SJCRH30 (cell line): ENCODE results near the gene PELI3. TPM values are rescaled to one million over a fixed set of nuclear protein-coding genes. Genes with fewer than 3 reads are reported as not detected.
A peak's percentile ranks its signal among the peaks of the same experiment; 100 is the strongest.
"Not testable (repeated sequence)": the region's sequence is repeated elsewhere in the genome, so short reads cannot be mapped to it uniquely, and the experiment has no call there.

Experiments used
- DNase-seq, 2 experiments: peaks; one replicate each; pipeline ENCODE4 v3.0.0-alpha.2; 2015 to 2020
- H3K27ac ChIP-seq: fragments of 250-450 bp; sonication (Bioruptor Pico); 2 replicates; pipeline ENCODE4 v1.5.1; 2020; ENCODE audit warnings: mild to moderate bottlenecking, moderate library complexity
- H3K27me3 ChIP-seq: fragments of 250-450 bp; sonication (Bioruptor Pico); 2 replicates; pipeline ENCODE4 v1.5.1; 2020; ENCODE audit warnings: mild to moderate bottlenecking, moderate library complexity
- H3K36me3 ChIP-seq: fragments of 250-450 bp; sonication (Bioruptor Pico); 2 replicates; pipeline ENCODE4 v1.5.1; 2020; ENCODE audit warnings: mild to moderate bottlenecking, moderate library complexity
- H3K4me1 ChIP-seq: fragments of 250-450 bp; sonication (Bioruptor Pico); 2 replicates; pipeline ENCODE4 v1.5.1; 2020; ENCODE audit warnings: mild to moderate bottlenecking, moderate library complexity
- H3K4me3 ChIP-seq: fragments of 250-450 bp; sonication (Bioruptor Pico); 2 replicates; pipeline ENCODE4 v1.5.1; 2020; ENCODE audit warnings: mild to moderate bottlenecking, moderate library complexity
- H3K9me3 ChIP-seq: fragments of 250-450 bp; sonication (Bioruptor Pico); replicated peaks from 2 replicates; pipeline ENCODE4 v1.5.1; 2020; ENCODE audit warnings: mild to moderate bottlenecking, moderate library complexity
- total RNA-seq: library from RNA; depleted of rRNA; stranded (reverse); fragments of >200 nt; shearing (Covaris generic); gene quantifications from 2 replicates; pipeline ENCODE4 v1.2.3, GENCODE V29; 2014

The PELI3 gene
- total RNA-seq, 1 experiment from 2014 or later, result 6.9 TPM

DNA sequence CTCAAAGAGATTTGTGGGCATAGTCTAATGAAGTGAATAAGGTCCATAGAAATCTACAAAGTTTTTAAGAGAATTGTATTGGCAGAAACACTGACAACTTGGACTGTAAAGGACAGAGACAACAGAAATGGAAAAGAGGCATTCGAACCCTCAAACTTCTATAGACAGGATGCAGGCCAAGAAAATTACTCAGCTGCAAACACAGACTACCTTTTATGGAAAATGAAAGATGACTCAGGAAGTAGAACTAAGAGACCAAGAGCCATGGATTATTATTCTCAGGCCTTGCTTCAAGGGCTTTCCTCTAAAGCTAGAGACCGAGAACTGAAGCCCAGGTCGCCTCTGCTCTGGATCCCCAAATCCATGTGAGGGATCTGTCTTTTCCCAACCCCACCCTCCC is 3.8 kb upstream of the PELI3 start:
- no peaks in the 10 kb centered on the region for H3K9me3 ChIP-seq
- H3K27me3 ChIP-seq, result no peaks in the 10 kb centered on the region
- H3K36me3 ChIP-seq, result no peaks in the 10 kb centered on the region
- peaks cover 6% of the 10 kb centered on the region; the same call in 1 of the 2 replicates for H3K4me1 ChIP-seq
- H3K4me3 ChIP-seq, result no peak overlapping the region
- no peak overlapping the region for H3K27ac ChIP-seq
- no peak for DNase-seq

GRCh38 chr11:66464116-66464515 is 2.6 kb upstream of the PELI3 start:
- not testable (repeated sequence) for H3K27ac ChIP-seq, H3K4me3 ChIP-seq, H3K4me1 ChIP-seq, H3K27me3 ChIP-seq, H3K36me3 ChIP-seq, H3K9me3 ChIP-seq, DNase-seq

GRCh38 chr11:66464916-66465315 is 1.8 kb upstream of the PELI3 start:
- Histone ChIP-seq H3K9me3 (no peaks in the 10 kb centered on the region), H3K27me3 (no peaks in the 10 kb centered on the region), H3K4me3 (no peak overlapping the region), H3K36me3 (no peaks in the 10 kb centered on the region), H3K27ac (no peak overlapping the region), H3K4me1 (peaks cover 6% of the 10 kb centered on the region; the same call in 1 of the 2 replicates)
- no peak for DNase-seq

DNA sequence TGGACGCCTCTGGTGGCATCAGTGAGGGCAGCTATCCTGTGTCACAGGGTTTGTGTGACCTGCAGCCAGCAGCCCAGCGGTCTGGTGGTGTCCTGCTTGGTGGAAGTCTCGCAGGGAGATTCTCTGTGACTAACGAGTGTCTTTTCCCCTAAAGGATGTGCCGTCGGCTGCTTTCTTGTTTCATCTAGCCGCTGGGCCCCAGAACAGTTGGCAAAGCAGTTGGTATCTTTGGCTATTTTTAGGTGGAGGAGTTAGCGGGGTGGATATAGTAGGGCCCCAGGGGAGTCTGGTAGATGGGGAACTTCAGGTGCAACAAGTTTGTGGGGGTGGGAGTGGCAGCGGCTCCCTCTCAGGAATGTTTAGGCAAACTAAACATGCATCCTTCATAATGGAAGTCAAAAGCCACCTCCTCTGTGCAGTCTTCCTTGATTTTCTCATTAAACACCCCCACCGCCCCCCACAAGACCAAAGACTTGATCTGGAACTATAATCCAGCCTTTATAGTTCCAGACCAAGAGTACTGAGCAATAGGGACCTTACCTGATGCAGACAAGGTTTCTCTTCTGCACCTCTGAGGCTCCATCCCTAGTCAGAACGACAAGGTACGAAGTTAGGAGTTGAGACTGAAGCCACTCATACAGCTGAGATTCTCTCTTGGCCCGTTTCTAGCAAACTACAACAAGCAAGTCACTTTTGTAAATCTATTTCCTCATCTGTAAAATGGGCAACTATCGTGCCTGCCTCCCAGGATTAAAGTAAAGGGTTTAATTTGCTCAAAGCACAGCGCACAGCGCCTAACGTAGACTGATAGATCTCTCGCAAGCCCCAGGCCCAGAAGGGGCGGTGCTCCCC is 1.1 kb upstream of the PELI3 start:
- Histone ChIP-seq H3K4me3 (peak overlapping the region; percentile 63), H3K9me3 (no peaks in the 10 kb centered on the region), H3K36me3 (no peaks in the 10 kb centered on the region), H3K4me1 (peaks cover 6% of the 10 kb centered on the region; the same call in 1 of the 2 replicates), H3K27me3 (no peaks in the 10 kb centered on the region), H3K27ac (no peak overlapping the region)
- peak in 1 of 2 experiments; percentile 20 for DNase-seq

DNA sequence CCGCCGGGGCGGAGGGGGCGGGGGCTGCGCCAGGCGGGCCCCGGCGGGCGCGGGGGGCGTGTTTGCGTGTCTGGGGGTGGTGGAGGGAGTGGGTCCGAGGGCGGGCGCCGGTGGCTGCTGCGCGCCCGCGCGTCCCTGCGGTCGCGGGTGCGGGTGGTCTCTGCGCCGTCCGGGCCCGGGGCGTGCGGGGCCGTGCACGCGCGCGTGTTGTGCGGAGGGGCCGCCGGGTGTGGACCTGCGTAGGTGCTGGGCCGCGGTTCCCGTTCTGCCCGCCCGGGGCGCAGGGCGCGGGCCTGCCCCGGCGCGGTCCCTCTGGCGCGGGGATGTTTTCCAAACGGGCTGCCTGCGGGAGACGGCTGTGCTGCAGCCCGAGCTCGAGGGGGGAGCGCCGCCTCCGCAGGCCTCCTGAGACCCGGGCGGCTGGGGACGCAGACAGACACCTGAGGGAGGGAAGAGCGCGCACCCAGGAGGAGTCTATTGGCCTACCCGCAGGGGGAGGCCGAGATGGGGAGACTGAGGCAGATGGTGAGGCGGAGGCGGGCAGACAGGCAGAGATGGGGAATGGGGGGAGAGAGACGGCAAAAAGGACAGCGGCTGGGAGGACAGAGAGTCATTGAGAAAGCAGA is 442 bp downstream of the PELI3 start:
- peaks cover 6% of the 10 kb centered on the region; the same call in 1 of the 2 replicates for H3K4me1 ChIP-seq
- no peaks in the 10 kb centered on the region for H3K36me3 ChIP-seq
- peak overlapping the region; percentile 63 for H3K4me3 ChIP-seq
- no peak overlapping the region for H3K27ac ChIP-seq
- no peaks in the 10 kb centered on the region for H3K9me3 ChIP-seq
- DNase-seq, result peak in 1 of 2 experiments; percentile 32
- no peaks in the 10 kb centered on the region for H3K27me3 ChIP-seq

- peak overlapping the region; percentile 63 for H3K4me3 ChIP-seq
These were observed 1.1 kb downstream of the PELI3 start for GRCh38 chr11:66467756-66468155.

GRCh38 chr11:66468691-66469090 is 2.0 kb downstream of the PELI3 start:
- peaks cover 6% of the 10 kb centered on the region; the same call in 1 of the 2 replicates for H3K4me1 ChIP-seq
- H3K9me3 ChIP-seq, result no peaks in the 10 kb centered on the region
- no peaks in the 10 kb centered on the region for H3K27me3 ChIP-seq
- no peak overlapping the region for H3K4me3 ChIP-seq
- no peaks in the 10 kb centered on the region for H3K36me3 ChIP-seq
- DNase-seq, result no peak
- no peak overlapping the region for H3K27ac ChIP-seq

More at GRCh38 chr11:66467756-66468155, 1.1 kb downstream of the PELI3 start:
- Histone ChIP-seq H3K27ac (no peak overlapping the region), H3K4me1 (peaks cover 6% of the 10 kb centered on the region; the same call in 1 of the 2 replicates), H3K36me3 (no peaks in the 10 kb centered on the region), H3K9me3 (no peaks in the 10 kb centered on the region), H3K27me3 (no peaks in the 10 kb centered on the region)
- no peak for DNase-seq

GRCh38 chr11:66469441-66469840 is 2.7 kb downstream of the PELI3 start:
- Histone ChIP-seq H3K9me3 (no peaks in the 10 kb centered on the region), H3K36me3 (no peaks in the 10 kb centered on the region), H3K4me1 (peaks cover 6% of the 10 kb centered on the region; the same call in 1 of the 2 replicates), H3K27ac (no peak overlapping the region), H3K27me3 (no peaks in the 10 kb centered on the region), H3K4me3 (no peak overlapping the region)
- DNase-seq, result no peak

DNA sequence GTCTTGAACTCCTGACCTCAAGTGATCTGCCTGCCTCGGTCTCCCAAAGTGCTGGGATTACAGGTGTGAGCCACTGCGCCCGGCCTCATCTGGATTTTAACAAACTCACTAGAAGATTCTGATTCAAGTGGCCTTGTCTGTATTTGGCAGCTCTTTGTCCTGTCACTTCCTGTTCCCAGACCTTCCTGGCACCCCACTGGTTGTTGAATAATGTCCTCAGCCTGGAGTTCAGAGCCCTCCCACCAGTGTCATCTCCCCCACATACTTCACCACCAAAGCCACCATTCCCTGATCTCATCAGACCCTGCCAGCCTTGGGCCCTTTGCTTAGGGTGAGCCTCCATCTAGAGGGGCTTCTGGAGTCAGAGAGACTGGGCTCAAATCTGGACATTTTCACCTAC is 3.3 kb downstream of the PELI3 start:
- H3K9me3 ChIP-seq, result no peaks in the 10 kb centered on the region
- no peak for DNase-seq
- H3K27me3 ChIP-seq, result no peaks in the 10 kb centered on the region
- no peak overlapping the region for H3K27ac ChIP-seq
- H3K4me1 ChIP-seq, result peaks cover 6% of the 10 kb centered on the region; the same call in 1 of the 2 replicates
- H3K36me3 ChIP-seq, result no peaks in the 10 kb centered on the region
- H3K4me3 ChIP-seq, result no peak overlapping the region

DNA sequence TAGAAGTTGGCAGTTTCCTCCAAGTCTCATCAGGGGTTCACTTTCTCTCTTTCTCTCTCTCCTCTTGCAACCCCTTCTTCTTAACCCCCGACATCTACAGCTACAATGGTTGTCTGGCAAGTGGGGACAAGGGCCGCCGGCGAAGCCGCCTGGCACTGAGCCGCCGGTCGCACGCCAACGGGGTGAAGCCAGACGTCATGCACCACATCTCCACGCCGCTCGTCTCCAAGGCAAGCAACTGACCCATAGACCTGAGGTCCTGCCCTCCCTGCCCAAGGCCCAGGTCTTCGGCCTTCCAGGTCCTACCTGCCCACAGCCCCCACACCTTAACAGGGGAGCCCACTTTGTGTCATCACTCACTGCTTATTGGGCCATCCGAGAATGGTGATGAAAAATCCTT is 4.4 kb downstream of the PELI3 start:
- no peak for DNase-seq
- no peaks in the 10 kb centered on the region for H3K9me3 ChIP-seq
- H3K4me3 ChIP-seq, result no peak overlapping the region
- H3K27ac ChIP-seq, result no peak overlapping the region
- H3K27me3 ChIP-seq, result no peaks in the 10 kb centered on the region
- H3K4me1 ChIP-seq, result no peaks in the 10 kb centered on the region; the same call in 1 of the 2 replicates
- H3K36me3 ChIP-seq, result no peaks in the 10 kb centered on the region

DNA sequence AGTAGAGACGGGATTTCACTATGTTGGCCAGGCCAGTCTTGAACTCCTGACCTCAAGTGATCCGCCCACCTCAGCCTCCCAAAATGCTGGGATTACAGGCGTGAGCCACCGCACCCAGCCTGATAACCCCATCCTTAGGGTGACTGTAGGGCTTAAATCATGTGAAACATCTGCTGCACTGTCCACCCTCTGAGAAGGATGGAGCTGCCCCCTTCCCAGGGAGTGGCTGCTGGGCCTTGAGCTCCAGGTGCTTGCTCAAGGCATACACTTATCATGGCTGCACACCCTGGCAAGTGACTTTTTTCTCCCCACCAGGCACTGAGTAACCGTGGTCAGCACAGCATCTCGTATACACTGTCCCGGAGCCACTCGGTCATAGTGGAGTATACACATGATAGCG is 5.3 kb downstream of the PELI3 start:
- Histone ChIP-seq H3K4me1 (no peaks in the 10 kb centered on the region; the same call in 1 of the 2 replicates), H3K4me3 (no peak overlapping the region), H3K27ac (no peak overlapping the region), H3K27me3 (no peaks in the 10 kb centered on the region), H3K36me3 (no peaks in the 10 kb centered on the region), H3K9me3 (no peaks in the 10 kb centered on the region)
- no peak for DNase-seq

DNA sequence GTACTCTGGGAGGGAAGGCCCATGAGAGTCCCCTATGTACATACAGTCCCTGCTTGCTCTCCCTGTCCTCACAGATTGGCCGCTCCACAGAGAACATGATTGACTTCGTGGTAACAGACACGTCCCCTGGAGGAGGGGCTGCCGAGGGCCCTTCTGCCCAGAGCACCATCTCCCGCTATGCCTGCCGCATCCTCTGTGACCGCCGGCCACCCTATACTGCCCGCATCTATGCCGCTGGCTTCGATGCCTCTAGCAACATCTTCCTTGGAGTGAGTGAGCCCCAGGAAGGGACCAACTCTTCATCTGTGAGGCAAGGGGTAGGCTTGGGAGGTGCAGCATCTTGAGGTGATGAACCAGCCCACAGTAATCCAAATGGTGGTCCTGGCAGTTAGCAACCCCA is 6.5 kb downstream of the PELI3 start:
- no peak for DNase-seq
- Histone ChIP-seq H3K4me1 (no peaks in the 10 kb centered on the region), H3K27me3 (no peaks in the 10 kb centered on the region), H3K9me3 (no peaks in the 10 kb centered on the region), H3K36me3 (no peaks in the 10 kb centered on the region), H3K4me3 (no peak overlapping the region), H3K27ac (no peak overlapping the region)

DNA sequence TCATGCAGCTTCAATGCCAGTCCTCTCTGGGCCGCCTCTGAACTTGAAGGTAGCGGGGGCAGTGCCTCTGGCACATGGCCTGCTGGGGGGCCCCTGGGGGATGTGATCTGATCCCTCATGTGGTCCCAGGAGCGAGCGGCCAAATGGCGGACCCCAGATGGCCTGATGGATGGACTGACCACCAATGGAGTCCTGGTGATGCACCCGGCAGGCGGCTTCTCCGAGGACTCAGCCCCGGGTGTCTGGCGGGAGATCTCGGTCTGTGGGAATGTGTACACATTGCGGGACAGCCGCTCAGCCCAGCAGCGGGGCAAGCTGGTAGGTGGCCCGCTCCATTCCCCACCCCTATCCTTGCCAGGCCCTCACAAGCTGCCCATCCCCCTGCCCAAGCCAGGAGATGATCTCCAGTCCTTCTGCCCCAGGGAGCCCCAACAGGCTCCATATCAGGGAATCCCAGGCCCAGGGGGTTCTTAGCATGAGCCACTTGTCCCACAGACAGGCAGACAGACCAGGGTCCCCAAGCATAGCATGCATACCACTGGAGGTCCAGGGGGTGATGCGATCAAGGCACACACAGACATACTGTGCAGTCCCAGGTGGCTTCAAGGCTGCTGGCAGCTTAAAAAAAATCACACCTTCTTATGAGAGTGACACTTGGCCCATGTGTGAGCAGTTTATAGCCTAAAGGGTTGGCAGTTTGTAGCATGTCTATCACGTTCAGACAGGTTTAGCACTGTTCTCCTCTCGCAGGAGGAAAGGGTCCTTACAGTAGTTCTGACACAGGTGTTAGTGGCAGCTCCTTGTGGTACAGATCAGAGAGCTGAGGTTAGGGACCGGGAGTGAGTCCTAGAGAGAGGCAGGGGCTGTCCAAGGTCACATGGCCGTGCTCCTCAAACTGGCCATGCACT is 7.2 kb downstream of the PELI3 start:
- no peak overlapping the region for H3K27ac ChIP-seq
- H3K4me3 ChIP-seq, result no peak overlapping the region
- H3K9me3 ChIP-seq, result no peaks in the 10 kb centered on the region
- no peaks in the 10 kb centered on the region for H3K4me1 ChIP-seq
- no peaks in the 10 kb centered on the region for H3K36me3 ChIP-seq
- H3K27me3 ChIP-seq, result no peaks in the 10 kb centered on the region
- DNase-seq, result no peak

DNA sequence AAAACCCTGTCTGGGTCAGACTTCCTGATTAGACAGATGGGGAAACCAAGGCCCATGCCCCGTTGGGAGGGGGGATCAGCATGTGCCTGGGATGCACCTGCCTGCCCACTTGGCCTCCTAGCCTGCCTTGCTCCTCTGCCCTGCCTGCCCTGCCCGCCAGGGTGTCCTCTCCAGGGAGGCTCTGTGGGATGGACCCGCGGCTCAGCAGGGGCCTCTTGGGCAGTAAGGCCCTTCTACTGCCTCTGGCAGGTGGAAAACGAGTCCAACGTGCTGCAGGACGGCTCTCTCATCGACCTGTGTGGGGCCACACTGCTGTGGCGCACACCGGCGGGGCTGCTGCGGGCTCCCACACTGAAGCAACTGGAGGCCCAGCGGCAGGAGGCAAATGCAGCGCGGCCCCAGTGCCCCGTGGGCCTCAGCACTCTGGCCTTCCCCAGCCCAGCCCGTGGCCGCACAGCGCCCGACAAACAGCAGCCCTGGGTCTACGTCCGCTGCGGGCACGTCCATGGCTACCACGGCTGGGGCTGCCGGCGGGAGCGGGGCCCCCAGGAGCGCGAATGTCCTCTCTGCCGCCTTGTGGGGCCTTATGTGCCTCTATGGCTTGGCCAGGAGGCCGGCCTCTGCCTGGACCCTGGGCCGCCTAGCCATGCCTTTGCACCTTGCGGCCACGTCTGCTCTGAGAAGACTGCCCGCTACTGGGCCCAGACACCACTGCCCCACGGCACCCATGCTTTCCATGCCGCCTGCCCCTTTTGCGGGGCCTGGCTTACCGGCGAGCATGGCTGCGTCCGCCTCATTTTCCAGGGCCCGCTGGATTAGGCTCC is 8.9 kb downstream of the PELI3 start:
- no peaks in the 10 kb centered on the region for H3K36me3 ChIP-seq
- H3K27me3 ChIP-seq, result no peaks in the 10 kb centered on the region
- no peaks in the 10 kb centered on the region for H3K9me3 ChIP-seq
- H3K27ac ChIP-seq, result no peak overlapping the region
- no peaks in the 10 kb centered on the region for H3K4me1 ChIP-seq
- H3K4me3 ChIP-seq, result no peak overlapping the region
- no peak for DNase-seq
